Non-pigmented ciliary epithelial cell (primary cell): Measurements from ENCODE around the gene LRIG3.
A peak's percentile ranks its signal among the peaks of the same experiment; 100 is the strongest.
"Not testable (repeated sequence)": the region's sequence is repeated elsewhere in the genome, so short reads cannot be mapped to it uniquely, and the experiment has no call there.

Source experiments
- DNase-seq: peaks from one replicate; pipeline ENCODE4 v3.0.0-alpha.2; 2010; ENCODE audit warnings: low read depth

Gene LRIG3

GRCh38 chr12:58855630-58856029 lies 64.7 kb downstream of the LRIG3 start:
- DNase-seq: not testable (repeated sequence)

GRCh38 chr12:58850826-58851225 lies 69.5 kb downstream of the LRIG3 start:
- DNase-seq: peak; percentile 22

- DNase-seq: no peak
Observed at GRCh38 chr12:58847901-58848600, 72.3 kb downstream of the LRIG3 start.

GRCh38 chr12:58844161-58844560 lies 76.1 kb downstream of the LRIG3 start:
- DNase-seq: no peak

GRCh38 chr12:58841058-58841798 lies 79.1 kb downstream of the LRIG3 start:
- no peak for DNase-seq

GRCh38 chr12:58833853-58834252 lies 86.5 kb downstream of the LRIG3 start:
- no peak for DNase-seq

- no peak for DNase-seq
Observed at GRCh38 chr12:58832920-58833319, 87.4 kb downstream of the LRIG3 start.
